ENCODE data around the gene CEACAM19.
"Not testable (repeated sequence)": the region's sequence is repeated elsewhere in the genome, so short reads cannot be mapped to it uniquely, and the experiment has no call there.

Gene CEACAM19, protein sequence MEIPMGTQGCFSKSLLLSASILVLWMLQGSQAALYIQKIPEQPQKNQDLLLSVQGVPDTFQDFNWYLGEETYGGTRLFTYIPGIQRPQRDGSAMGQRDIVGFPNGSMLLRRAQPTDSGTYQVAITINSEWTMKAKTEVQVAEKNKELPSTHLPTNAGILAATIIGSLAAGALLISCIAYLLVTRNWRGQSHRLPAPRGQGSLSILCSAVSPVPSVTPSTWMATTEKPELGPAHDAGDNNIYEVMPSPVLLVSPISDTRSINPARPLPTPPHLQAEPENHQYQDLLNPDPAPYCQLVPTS

DNA sequence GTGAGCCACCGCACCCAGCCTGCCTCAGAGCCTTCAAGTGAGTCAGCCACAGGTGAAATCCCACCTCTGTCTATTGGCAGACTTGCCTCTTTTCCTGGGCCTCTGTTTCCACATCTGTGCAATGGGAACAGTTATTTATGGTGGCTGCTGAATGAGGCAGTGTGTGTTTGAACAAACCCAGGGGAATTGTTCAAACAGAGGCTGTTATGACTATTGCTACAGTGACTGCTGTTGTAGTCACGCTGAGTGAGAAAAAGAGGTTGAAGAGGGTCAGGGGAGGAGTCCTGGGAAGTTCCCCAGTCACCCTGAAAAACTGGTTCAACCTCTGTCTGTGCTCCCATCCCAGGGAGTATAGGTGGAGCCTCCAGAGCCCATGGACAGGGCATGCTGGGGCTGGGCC lies at the start of gene CEACAM19:
Gene CEACAM19 (plus strand): TSS at position 83 of the 400 bp plus-strand sequence. CDS start 450 bp downstream, outside the sequence.
- no peak for DNase-seq

DNA sequence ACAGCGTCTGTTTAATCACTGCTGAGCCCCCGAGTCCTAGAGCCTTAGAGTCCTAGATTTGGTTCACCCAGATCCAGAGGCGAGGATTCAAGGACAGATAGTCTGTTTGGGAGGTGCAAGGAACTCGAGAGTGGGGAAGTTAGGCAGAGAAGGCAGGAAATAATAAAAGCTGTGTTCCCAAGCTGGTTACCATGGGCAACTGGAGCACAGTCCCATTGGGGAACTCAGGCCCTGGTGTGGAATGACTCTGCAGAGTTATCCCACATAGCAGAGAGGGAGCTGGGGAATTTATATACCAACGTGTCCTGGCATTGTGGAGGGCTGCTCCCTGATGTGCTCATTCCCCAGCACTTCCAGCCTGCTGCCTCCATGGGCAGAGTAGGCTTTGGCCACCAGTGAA lies 48.2 kb upstream of the CEACAM19 start:
- DNase-seq, result no peak

DNA sequence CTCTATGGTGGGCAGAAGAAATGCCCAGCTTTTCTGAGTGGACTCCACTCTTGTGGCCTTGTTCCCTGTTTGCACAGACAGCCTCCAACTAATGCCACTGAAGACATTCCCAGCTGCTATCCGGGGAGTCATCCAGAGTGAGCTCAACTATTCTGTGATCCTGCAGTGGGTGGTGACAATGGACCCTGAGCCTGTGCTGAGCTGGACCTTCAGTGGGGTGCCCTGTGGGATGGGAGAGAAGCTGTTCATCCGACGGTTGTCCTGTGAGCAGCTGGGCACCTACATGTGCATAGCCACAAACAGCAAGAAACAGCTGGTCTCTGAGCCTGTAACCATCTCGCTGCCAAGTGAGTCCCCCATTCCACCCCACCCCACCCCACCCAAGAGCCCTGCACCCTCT lies 47.7 kb upstream of the CEACAM19 start:
- DNase-seq, result no peak

DNA sequence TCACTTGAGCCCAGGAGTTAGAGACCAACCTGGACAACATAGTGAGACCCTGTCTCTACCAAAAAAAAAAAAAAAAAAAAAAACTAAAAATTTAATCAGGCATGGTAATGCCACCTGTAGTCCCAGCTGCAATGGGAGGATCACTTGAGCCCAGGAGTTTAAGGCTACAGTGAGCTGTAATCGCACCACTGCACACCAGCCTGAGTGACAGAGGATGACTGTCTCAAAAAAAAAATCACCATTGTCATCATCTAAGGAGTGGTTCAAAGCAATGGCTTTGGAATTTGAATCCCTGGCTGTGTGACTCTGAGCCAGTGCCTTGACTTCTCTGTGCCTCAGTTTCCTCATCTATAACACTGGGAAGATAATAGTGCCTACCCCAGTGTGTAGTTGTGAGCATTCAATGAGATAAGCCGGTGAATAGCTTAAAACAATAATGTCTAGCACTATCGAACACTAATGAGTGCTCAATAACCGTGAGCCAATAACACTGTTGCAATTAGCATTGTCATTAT lies 46.4 kb upstream of the CEACAM19 start:
- no peak for DNase-seq

DNA sequence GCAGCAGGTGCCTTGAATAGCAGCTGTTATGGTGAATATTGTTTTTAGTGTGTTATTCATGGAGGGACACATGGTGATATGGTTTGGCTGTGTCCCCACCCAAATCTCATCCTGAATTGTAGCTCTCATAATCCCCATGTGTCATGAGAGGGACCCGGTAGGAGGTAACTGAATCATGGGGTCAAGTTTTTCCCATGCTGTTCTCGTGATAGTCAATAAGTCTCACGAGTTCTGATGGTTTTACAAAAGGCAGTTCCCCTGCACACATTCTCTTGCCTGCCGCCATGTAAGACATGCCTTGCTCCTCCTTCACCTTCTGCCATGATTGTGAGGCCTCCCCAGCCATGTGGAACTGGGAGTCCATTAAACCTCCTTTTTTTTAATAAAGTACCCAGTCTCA lies 45.6 kb upstream of the CEACAM19 start:
- DNase-seq, result not testable (repeated sequence)

DNA sequence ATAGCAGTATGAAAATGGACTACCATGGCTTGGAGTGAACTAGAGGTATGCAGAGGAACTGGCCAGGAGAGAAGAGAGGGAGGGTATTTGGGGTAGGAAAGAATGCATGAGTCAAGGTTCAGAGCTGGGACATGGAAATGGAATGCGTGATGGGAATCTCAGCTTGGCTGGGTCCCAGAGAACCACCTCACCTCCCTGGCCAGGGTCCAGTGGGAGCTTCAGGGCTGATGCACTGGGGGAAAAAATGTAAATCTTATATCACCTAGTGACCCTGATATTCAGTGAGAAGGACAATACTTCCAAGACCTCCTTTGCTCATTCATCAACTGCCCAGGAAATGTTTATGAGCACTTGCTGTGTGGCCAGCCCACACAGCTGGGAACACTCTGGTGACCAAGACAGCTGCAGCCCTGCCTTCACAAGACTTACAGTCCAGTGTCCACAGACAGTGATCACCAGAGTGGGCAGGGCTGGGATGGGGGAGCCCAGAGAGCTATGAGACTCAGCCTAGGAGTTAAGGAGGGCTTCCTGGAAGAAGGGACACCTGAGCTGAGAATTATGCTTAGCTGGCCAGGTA lies 45.1 kb upstream of the CEACAM19 start:
- DNase-seq, result no peak

DNA sequence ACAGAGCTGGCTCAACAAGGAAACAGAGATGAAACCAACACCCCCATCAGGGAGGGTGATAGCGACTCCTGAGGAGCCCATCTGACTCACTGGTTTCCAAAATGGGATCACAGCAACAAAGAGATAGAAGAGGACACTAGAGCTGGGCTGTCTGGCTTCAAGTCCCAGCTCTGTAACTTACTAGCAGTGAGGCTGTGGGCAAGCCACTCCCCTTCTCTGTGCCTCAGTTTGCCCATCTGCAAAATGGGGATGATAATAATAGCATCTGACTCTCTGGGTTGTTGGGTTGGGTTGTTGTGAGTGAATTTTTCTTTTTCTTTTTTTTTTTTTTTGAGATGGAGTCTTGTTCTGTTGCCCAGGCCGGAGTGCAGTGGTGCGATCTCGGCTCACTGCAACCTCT lies 43.7 kb upstream of the CEACAM19 start:
- DNase-seq, result no peak

DNA sequence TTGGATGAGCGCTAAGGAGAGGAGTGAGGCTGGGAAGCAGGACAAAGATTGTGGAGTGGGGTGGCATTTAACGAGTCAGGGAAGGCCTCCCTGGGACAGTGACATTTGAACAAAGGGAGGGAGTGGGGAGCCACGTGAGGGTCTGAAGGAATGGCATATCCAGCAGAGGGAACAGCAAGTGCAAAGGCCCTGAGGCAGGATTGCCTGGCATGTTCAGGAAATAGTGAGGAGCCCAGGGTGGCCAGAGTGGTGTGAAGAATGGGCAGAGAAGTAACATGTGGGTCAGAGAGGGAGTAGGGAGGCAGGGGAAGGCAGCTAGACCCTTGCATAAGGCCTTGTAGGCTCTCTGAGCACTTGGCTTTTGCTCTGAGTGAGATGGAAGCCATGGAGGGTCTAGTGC lies 42.5 kb upstream of the CEACAM19 start:
- no peak for DNase-seq

DNA sequence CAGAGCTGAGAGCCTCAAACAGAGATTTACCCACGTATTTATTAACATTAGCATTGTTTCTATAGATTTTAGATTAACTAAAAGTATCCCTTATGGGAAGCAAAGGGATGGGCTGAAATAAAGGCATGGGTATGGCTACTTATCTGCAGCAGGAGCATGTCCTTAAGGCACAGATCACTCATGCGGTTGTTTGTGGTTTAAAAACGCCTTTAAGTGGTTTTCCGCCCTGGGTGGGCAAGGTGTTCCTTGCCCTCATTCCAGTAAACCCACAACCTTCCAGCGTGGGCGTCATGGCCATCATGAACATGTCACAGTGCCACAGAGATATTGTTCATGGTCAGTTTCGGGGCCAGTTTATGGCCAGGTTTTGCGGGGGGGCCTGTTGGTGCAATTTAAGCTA lies 39.7 kb upstream of the CEACAM19 start:
- DNase-seq, result not testable (repeated sequence)

DNA sequence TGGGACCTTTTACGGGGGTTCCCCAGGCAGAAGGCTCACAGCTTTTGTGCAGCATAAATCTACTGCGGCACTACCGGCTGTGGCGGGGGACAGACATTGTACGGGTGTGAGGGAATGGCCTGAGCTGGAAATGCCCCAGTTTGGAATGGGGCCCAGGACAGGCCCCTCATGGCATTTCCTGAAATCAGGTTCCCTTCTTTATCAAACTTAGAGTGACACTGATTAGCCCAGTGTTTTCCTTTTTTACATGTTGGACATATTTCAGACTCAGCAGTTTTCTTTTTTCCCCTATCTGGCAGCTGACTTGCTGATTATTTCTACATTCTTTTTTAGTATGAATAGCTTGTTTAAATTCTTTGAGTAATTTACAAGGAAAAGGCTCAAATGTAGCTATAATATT lies 37.2 kb upstream of the CEACAM19 start:
- not testable (repeated sequence) for DNase-seq

DNA sequence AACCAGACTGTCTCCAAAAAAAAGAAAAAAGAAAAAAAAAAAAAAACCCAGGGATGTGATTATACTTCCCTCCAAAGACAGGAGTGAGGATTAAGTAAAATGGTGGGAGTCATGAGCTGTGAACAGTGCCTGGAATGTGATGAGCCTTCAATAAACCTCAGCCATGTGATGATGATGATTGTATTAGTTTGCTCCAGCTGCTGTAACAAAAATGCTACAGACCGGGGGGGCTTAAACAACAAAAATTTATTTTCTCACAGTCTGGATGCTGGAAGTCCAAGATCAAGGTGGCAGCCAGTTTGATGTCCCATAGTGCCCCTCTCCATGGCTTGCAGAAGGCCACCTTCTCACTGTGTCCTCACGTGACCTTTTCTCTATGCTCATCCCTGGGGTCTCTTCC lies 36.5 kb upstream of the CEACAM19 start:
- no peak for DNase-seq

DNA sequence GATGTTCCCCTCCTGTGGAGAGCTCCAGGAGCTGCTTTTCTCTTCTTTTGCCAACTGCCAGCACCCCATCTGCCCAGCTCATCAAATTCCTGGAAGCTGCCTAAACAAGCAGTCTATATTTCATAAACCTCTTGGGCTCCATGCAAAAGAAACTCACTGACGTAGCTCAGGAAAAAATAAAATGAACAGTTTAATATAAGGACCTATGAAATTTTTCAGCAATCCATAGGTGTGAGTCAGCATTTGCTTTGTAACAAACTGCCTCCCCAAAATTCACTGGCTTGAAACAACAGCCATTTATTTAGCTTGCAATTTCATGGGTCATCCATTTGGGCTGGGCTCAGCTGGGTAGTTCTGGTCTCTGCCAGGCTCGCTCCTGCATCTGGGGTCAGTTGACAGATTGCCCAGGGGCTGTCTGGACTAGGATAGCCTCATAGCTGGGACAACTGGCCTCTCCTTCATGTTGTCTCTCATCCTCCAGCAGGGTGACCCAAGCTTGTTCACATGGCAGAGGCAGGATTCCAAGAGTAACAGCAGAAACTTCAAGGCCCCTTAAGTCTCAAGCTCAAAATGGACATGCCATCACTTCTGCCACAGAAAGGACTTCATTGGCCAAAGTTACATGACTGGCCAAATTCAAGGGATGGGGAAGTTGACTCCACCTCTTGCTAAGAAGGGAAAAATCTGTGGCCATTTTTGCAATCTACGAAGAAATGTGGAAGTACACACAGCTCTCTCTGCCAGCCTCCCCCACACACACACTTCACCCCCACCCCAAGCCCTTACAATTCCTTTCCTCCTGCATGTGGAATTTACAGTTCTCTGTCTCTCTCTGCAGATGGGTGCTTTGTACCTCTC lies 35.5 kb upstream of the CEACAM19 start:
- DNase-seq, result no peak

DNA sequence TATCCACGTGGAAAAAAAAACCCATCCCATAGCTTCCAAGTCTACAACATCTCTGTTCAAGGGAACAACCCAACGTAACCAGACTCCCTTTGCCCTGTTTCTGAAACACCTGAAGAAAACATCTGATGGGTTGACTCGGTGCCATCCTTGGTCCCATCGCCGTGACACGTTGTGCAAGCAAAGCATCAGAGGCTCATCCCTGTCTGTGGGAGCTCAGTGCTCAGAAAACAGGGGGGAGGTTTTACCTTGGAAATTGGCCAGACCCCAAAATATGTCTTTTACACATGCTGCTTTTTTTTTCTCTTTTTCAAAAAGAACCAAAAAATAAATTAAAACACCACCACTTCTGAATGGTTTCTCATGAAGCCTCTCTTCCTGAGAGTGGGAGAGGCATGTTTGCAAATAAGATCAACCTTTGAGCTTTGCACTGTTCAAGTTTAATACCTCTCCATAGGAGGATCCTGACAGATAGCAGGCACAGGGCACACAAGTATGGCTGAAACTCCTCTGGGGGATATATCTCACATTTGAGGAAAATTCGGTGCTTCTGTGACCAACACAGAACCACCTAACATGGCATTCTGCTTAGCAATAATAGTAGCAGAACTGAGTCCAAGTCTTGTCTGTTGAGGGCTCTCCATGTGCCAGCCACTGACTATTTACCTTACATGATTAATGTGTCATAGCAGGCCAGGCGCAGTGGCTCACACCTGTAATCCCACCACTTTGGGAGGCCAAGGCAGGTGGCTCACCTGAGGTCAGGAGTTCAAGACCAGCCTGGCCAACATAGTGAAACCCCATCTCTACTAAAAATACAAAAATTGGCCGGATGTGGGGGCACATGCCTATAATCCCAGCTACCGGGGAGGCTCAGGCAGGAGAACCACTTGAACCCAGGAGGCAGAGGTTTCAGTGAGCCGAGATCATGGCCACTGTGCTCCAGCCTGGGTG lies 34.6 kb upstream of the CEACAM19 start:
- DNase-seq, result no peak

DNA sequence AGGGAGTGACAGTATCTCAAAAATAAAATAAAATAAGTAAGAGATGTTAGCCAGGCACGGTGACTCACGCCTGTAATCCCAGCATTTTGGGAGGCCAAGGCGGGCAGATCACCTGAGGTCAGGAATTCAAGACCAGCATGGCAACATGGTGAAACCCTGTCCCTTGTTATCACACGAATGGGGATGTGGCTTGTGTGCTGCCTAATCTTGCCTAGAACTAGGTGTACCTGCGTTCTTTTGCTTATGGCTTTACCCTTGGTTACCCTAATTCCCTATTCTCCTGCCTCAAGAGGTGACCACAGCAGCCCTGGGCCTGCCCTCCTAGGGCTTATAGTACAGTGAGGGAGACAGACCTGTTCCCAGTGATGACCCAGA lies 33.9 kb upstream of the CEACAM19 start:
- no peak for DNase-seq

DNA sequence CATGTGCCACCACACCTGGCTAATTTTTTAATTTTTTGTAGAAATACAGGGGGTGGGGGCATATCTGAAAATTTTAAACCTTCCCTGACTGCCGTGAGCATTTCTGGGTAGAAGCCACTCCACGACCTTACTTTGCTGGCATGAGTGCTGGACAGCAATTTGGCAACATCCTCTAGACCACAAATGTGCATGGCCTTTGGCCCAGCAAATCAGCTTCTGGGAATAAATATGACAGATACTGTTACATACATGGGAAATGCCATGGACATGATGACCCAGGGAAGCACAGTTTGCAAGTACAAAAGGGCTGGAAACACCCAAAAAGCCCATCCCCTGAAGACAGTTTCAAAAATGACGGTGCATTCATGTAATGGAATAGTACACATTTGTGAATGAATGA lies 30.8 kb upstream of the CEACAM19 start:
- DNase-seq, result no peak

DNA sequence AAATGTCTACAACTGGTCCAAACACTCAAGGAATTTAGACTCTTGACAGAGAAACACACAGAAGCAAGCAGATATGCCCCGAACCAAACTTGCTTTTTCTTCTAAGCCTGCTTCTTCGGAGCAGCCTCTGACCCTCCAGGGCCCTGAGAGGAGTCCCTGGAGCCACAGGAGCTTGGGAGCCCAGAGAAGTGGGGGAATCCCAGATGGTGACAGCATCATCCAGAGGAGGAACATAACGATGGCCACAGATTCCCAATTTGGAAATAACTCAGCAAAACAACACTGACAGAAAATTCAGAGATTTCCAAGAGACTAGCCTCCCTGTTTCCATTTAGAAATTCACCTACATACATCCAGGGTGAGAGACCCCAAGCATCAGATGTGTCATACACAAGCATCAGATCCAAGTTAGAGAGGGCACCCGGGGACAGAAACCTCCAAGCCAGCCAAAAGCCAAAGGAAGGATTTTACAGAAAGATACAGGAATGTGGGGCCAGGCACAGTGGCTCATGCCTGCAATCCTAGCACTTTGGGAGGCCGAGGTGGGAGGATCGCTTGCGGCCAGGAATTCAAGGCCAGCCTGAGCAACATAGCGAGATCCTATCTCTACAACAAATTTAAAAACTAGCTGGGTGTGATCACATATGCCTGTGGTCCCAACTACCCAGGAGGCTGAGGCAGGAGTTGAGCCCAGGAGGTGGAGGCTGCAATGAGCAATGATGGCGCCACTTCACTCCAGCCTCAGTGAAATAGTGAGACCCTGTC lies 29.6 kb upstream of the CEACAM19 start:
- DNase-seq, result no peak

DNA sequence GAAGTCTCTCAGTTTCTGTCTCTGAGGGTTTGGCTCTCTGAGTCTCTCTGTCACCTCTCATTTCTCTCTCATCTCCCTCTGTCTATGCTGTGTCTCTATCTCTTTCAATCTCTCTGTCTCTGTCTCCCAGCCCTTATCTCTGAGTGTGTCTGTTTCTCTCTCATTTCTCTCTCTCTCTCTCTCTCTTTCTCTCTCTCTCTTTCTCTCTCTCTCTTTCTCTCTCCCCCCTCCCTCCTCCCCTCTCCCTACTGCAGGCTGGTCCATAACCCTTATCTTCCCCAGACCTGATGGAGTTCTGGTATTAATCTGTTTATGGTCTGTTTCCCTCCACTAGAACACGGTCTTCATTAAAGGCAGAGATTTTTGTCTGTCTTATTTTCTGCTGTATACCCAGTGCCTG lies 28.9 kb upstream of the CEACAM19 start:
- no peak for DNase-seq

DNA sequence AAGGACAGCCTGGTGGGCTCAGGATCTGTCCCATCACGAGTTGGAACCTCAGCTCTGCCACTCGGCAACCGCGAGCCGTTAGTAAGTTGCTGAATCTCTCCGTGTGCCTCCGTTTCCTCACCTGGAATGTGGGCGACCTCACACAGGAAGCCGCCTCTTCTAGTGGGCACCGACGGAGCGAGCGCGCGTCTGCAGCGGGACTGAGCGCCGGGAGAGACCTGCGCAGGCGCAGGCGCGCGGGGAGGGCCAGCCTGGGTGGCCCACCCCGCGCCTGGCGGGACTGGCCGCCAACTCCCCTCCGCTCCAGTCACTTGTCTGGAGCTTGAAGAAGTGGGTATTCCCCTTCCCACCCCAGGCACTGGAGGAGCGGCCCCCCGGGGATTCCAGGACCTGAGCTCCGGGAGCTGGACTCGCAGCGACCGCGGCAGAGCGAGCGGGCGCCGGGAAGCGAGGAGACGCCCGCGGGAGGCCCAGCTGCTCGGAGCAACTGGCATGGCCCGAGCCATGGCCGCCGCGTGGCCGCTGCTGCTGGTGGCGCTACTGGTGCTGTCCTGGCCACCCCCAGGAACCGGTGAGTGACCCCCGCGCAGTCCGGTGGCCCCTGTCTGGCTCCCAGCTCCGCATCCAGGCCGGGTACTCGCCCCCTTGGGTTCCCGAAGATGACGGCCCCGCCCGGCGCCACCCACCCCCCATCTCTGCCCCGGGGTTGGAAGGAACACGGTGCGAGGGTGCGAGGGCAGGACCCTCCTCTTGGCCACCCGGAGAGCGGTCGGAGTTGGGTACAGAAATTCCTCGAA lies 27.5 kb upstream of the CEACAM19 start, which contains the start of gene PVR:
Gene PVR (plus strand): TSS at position 306 of the 797 bp plus-strand sequence. CDS start 187 bp downstream, at position 493.
- no peak for DNase-seq

DNA sequence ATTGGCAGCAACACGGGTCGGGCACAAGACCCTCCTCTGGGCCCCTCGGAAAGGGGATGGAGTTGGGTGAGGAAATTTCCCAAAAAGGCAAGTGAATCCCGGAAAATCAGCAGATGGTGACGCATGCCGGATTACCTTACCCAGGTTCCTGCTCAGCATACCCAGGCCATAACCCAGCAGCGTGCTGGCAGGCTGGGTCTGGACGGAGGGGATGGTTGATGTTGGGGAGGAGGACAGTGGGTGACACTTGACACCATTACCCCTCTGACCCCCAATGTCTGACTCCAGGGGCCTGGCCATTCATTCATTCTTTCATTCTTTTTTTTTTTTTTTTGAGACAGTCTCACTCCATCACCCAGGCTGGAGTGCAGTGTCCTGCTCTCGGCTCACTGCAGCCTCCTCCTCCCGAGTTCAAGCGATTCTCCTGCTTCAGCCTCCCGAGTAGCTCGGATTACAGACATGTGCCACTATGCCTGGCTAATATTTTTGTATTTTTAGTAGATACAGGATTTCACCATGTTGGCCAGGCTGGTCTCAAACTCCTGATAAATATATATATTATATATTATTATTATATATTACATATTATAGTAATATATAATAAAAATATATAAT lies 26.8 kb upstream of the CEACAM19 start:
- DNase-seq, result no peak

DNA sequence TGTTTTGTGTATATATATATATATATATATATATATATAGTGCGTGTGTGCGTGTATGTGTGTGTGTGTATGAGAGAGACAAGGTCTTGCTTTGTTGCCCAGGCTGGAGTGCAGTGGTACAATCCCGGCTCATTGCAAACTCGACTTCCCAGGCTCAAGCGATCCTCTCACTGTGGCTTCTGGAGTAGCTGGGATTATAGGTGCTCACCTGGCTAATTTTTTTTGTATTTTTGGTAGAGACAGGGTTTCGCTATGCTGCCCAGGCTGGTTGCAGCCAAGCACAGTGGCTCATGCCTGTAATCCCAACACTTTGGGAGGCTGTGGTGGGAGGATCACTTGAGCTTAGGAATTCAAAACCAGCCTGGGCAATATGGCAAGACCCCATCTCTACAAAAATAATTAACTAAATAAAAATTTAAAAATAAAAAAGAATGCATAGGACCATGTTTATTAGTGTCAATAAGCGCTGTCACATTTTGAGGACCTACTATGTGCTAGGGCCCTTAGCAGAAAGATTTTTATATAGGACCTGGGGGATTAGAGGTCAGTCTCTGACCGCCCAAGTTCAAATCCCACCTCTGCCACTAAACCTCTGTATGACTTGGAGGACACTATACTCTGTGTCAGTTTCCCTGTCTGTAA lies 25.8 kb upstream of the CEACAM19 start:
- DNase-seq, result no peak
